Gastroesophageal sphincter (tissue), 4 donors: ENCODE results near the gene SRGAP2C. TPM values are rescaled to one million over a fixed set of nuclear protein-coding genes. Genes with fewer than 3 reads are reported as not detected.
"Not testable (repeated sequence)": the region's sequence is repeated elsewhere in the genome, so short reads cannot be mapped to it uniquely, and the experiment has no call there.

Experiments
- ATAC-seq: fragments of 150-250 bp; one replicate; pipeline ENCODE4 v1.9.1; 2016; ENCODE audit warnings: mild to moderate bottlenecking, moderate library complexity
- H3K27ac ChIP-seq, 4 donors: fragments of 200-600 bp; sonication (generic) in 3 of 4; 1 replicate in 3 of 4; 2 replicates in 1 of 4; pipeline ENCODE4 v1.5.1; 2016 to 2019
- H3K27me3 ChIP-seq: fragments of 200-600 bp; sonication (generic); one replicate; pipeline ENCODE4 v1.5.1; 2019
- H3K36me3 ChIP-seq, 2 donors: fragments of 200-600 bp; sonication (generic); one replicate each; pipeline ENCODE4 v1.5.1; 2019; ENCODE audit warnings: control low read depth in 1 of 2
- H3K4me1 ChIP-seq, 3 donors: fragments of 200-600 bp; sonication (generic); 1 replicate in 2 of 3; 2 replicates in 1 of 3; pipeline ENCODE4 v1.5.1; 2016 to 2019; ENCODE audit warnings: control low read depth in 2 of 3
- H3K4me3 ChIP-seq, 2 donors: fragments of 200-600 bp; sonication (generic); one replicate each; pipeline ENCODE4 v1.5.1; 2019; ENCODE audit warnings: mild to moderate bottlenecking in 1 of 2, moderate library complexity in 1 of 2
- H3K9me3 ChIP-seq, 3 donors: fragments of 200-600 bp; sonication (generic); one replicate each; pipeline ENCODE4 v1.5.1; 2017 to 2019; ENCODE audit warnings: control low read depth in 2 of 3
- WGBS, 2 donors: methylation state at CpG; one replicate each; pipeline ENCODE4 v1.1.5; 2018; ENCODE audit warnings: low coverage in 1 of 2; 5-methylcytosine and 5-hydroxymethylcytosine counted together
- total RNA-seq, 4 donors: library from RNA; depleted of rRNA; stranded (reverse); fragments of >200 nt; gene quantifications; one replicate each; pipeline ENCODE4 v1.1.0, GENCODE V29; 2016

The SRGAP2C gene
- total RNA-seq, 4 donors from 2014 or later = 18.8 to 41.1 (median 30.8) TPM

DNA sequence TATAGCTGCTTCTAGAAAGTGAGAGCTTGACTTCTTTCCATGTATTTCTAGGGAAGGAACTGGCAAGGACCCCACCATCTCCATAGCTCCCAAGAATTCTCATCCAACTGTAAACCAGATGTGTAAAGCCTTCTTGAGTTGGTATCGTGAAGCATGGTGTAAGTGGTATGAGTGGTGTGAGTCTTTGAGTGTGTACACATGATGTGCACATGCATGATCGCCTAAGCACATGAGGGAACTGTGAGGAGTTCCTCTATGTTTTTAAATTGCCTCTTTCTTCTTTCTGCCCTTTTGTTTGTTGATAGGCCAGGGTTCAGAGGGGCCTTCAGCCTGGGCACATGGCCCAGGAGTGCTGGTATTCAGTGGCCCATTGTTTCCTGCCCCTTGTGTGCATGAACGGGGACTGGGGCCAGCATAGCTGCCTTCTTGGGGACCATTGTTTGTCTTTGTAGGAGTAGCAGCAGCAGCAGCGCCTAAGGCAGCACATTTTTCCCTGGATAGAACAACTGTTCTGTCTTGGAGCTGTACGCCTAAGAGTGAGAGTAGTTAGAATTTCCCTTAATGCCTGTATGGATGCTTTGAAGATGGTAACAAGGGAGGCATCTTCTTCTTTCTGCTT lies 96.0 kb downstream of the SRGAP2C start:
- not testable (repeated sequence) for ATAC-seq
- WGBS, 2 donors = 67 to 83% methylated on average over 1 to 2 of the region's 5 CpGs

DNA sequence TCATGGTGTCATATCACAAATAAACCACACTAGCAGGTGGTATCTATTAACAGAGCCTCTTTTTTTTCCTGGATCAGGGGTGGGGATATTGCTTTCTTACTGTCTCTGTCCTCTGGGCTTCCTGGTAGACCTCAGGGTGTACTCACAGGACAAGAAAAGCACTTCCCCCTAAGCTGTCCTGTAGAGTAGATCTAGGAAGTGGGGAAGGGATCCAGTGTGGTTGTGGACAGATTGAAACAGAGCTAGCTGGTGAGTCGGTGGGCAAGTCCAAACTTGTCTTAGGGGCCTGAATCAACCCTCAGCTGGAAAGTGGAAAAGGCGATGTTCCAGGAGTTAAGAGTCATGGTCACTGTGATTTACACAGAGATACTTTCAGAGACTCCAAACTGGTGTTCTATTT lies 96.7 kb downstream of the SRGAP2C start:
- not testable (repeated sequence) for H3K9me3 ChIP-seq, ATAC-seq, H3K27me3 ChIP-seq, H3K36me3 ChIP-seq, H3K4me3 ChIP-seq, H3K4me1 ChIP-seq, H3K27ac ChIP-seq
- WGBS, 2 donors = no CpG with 5 or more reads among the region's 2 CpGs

More for the DNA sequence above, 96.0 kb downstream of the SRGAP2C start:
- not testable (repeated sequence) for H3K36me3 ChIP-seq, H3K9me3 ChIP-seq, H3K4me1 ChIP-seq, H3K4me3 ChIP-seq, H3K27me3 ChIP-seq, H3K27ac ChIP-seq

DNA sequence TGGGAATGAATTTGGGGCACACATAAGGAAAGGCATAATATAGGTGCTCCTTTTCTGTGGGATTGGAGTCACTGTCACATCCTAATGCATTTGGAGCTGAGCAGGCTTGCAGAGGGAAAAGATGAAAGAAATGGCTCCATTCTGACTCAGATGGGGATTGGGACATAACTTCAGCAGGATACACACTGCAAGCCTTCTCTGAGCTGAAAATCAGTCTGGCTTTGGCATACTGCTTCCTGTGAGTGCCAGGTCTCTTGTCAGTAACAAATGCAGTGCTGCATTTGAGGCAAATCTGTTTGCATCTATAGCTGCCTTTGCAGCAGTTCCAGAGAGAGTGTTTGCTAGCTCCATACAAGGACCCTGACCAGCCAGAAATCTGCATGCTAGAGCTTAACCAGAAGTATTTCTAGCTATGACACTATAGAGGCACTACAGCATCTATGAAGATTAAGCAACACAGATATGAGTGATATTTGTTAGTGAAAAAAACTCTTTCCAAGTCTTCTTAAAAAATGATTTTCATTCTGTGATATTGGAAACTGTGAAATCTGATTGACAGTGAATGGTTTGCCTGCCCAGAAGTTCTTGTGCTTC lies 98.9 kb downstream of the SRGAP2C start:
- H3K27me3 ChIP-seq, H3K9me3 ChIP-seq, H3K4me3 ChIP-seq, H3K36me3 ChIP-seq, H3K4me1 ChIP-seq, H3K27ac ChIP-seq: not testable (repeated sequence)
- peak; percentile 69 for ATAC-seq

DNA sequence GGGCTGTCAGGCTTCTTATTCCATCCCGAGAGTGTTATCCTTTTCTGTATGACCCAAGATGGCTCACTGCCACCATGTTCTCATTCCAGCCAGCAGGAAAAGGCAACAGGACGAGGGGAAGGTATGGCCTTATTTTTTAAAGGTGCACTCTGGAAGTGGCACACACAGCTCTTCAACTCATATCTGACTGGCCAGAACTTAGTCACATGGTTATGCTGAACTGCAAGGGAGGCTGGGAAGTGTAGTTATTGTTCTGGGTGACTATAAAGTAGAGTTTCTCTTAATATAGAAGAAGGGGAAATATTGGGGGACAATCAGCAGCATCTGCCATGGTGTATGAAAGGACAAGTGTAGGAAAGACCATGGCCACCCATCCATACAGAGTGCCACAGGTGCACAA lies 107.8 kb downstream of the SRGAP2C start:
- not testable (repeated sequence) for H3K36me3 ChIP-seq, H3K4me3 ChIP-seq, H3K4me1 ChIP-seq, ATAC-seq, H3K9me3 ChIP-seq, H3K27me3 ChIP-seq, H3K27ac ChIP-seq
- whole genome bisulfite sequencing, 2 donors = 40% methylated on average over 1 of the region's 2 CpGs; no CpG with 5 or more reads in 1 of the 2 donors

DNA sequence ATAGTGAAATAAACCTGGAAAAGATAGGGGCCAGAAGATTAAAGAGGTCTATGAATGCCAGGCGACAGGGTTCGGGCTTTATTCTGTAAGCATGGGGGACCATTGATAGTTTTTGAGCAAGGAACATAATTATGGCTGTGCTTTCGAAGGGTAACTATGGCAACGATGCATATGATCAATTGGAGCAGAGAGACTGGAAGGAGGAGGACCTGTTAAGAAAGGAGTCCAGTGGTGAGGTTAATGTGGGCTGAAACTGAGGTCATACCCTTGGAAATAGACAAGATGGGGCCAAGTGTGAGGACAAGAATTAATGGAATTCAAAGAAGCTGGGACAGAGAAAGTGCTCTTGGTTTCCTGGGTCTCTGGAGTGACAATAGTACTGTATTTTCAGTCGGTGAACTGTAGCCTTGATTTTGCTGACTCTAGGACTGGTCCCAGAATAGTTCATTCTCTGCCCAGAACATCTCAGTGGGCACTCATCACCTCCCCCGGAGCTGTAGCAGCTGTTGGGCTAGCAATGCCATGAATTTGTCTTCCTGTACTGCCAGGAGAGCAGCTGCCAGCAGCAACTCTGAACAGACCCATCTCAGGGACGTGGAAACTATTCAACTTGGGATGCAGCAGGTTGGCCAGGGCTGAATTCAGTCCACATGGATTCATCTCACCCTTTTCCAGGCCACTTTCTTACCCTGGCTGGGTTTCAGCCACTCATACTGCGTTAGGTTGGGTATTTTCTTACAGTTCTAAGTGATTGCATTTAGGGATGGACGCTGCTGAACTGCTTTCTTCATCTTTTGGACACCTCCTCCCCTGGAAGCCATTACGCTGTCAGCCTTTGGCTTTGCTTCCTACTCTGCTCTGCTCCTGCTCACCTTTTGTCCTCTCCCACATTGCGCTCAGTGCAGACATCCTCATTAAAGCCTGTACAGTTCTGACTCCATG lies 108.8 kb downstream of the SRGAP2C start:
- WGBS, 2 donors = no CpG with 5 or more reads among the region's 11 CpGs
- not testable (repeated sequence) for H3K4me3 ChIP-seq, H3K36me3 ChIP-seq, H3K4me1 ChIP-seq, H3K9me3 ChIP-seq, H3K27ac ChIP-seq, H3K27me3 ChIP-seq
- ATAC-seq = peak; percentile 57

DNA sequence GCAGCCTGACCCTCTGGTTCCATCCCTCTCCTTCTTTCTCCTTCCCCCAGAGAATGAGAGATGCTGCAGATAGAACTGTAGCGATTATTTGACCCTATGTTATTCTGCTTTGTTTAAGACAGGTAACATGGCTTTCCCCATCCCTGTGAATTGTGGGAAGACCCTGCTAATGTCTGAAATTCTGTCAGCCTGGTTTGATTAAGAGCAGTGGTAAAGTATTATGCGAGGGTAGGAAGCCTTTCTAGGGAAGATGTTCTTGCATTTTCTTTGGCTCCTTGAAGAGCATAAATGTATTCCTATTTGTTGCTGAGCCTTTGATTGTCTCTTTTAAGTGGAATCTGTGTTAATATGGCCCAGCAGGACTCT lies 109.4 kb downstream of the SRGAP2C start:
- WGBS, 2 donors = no CpG with 5 or more reads among the region's 2 CpGs
- H3K9me3 ChIP-seq, H3K36me3 ChIP-seq, H3K27ac ChIP-seq, H3K27me3 ChIP-seq, H3K4me1 ChIP-seq, ATAC-seq, H3K4me3 ChIP-seq: not testable (repeated sequence)

DNA sequence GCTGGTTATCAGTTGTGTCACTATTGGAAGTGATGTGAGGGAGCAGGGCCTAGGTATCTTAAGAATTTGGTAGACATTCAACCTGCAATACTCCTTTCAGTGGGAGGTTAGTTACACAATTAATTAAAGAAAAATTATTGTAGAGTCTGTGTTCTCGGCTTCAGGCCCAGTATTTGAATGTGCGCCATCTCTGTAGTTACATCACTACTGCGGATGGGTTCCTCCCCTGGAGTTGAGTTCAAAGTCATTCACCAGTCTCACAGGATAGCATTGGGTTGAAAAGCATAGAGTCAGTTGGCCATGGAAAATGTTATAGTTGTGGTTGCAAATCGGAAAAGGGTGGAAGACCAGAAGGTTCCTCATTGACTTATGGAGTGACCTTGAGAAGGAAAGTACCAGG lies 111.8 kb downstream of the SRGAP2C start:
- not testable (repeated sequence) for H3K4me1 ChIP-seq, H3K27ac ChIP-seq, H3K4me3 ChIP-seq, H3K9me3 ChIP-seq, H3K36me3 ChIP-seq, H3K27me3 ChIP-seq
- peak; percentile 36 for ATAC-seq
- no CpG with 5 or more reads among the region's 4 CpGs for WGBS, 2 donors

DNA sequence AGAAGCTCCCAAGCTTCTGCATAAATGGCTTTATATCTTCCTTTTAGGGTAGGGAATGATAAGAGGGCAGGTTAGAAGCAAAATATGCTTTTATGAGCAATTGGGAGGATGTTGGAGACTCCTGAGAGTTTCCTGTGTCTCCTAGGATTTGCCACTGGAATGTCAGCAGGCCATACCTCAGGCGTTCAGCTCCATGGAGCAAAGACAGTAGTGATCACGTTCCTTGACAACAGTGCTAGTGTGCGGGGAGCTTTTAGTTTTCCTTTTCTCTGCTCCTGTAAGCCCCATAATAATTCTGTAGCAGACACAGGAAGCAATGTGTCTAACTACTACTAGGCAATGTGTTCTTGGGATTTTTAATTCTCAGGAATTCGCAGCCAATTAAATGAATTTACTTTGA lies 113.8 kb downstream of the SRGAP2C start:
- H3K4me1 ChIP-seq, H3K36me3 ChIP-seq, H3K27ac ChIP-seq, H3K9me3 ChIP-seq, H3K4me3 ChIP-seq, H3K27me3 ChIP-seq, ATAC-seq: not testable (repeated sequence)
- no CpG with 5 or more reads among the region's 4 CpGs for WGBS, 2 donors

DNA sequence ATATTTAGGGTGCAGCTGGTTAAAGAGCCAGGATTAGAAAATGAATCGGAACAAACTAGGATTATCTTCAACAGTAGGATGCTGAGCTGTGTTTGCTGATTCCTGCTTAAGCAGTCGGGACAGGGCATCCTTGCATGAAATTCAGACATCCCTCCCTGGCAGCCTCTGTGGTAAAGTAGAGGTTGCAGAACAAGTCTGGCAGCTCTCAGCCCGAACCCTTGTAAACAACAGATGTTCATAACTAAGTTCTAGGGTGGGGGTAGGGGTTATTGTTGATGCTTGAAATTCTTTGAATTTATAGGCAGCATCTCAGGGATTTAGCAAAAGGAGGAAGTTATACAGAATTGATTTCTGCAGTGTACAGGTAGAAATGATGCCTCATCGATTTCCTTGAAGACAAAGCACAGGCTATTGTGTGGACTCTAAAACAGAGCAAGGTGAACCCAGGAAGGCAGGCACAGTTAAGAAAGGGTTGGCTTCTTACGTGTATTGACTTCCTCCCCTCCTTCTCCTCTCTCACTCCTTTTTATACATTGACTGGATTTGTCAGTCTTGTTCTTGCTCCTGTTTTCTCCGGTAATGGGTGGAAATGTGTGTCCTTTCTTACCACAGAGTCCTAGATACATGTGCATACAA lies 114.9 kb downstream of the SRGAP2C start:
- H3K36me3 ChIP-seq, H3K4me1 ChIP-seq, H3K27me3 ChIP-seq, ATAC-seq, H3K27ac ChIP-seq, H3K4me3 ChIP-seq, H3K9me3 ChIP-seq: not testable (repeated sequence)
- 76% methylated on average over 2 of the region's 6 CpGs; no CpG with 5 or more reads in 1 of the 2 donors for WGBS, 2 donors

DNA sequence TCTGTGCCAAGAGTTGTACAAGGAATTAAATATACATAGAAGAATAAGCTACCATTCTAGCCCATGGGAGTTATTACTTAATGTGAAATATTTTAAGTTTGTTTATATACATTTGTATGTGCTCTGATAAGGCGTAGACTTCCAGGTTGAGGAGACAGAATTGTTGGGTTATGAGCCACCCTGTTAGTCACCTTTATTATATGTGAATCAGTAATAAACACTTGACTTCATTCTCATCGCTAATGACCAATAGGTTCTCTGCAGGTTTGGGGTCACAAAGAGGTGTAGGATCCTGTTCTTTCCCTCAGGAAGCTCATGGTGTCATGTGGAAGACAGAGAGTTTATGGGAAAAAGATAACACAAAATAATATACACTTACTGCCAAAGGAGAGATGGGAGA lies 117.1 kb downstream of the SRGAP2C start:
- not testable (repeated sequence) for H3K27me3 ChIP-seq, ATAC-seq

DNA sequence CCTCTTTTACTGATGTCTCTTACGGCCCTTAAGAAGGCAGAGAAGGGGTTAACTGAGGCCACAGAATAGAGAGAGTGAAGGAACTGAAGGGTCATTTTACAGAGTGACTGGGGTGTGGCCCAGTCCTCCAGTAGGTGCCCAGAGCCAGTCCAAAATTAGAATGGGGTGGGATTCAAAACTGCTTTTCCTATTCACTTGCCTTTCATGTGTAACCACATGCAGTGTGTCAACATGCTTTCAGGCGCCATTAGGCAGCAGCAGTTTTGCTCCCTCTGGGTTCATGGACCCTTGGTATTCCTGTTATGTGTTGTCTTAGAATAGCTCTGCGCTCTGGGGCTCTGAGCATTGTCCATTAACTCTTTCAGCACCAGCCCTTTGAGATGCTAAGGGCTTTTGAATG lies 123.0 kb downstream of the SRGAP2C start:
- H3K4me1 ChIP-seq, H3K9me3 ChIP-seq, H3K27ac ChIP-seq, H3K27me3 ChIP-seq, H3K4me3 ChIP-seq, ATAC-seq, H3K36me3 ChIP-seq: not testable (repeated sequence)
- WGBS, 2 donors = no CpG with 5 or more reads among the region's 3 CpGs

More for the DNA sequence above, 117.1 kb downstream of the SRGAP2C start:
- H3K9me3 ChIP-seq, H3K4me3 ChIP-seq, H3K4me1 ChIP-seq, H3K36me3 ChIP-seq, H3K27ac ChIP-seq: not testable (repeated sequence)
- no CpG with 5 or more reads among the region's 2 CpGs for WGBS, 2 donors

DNA sequence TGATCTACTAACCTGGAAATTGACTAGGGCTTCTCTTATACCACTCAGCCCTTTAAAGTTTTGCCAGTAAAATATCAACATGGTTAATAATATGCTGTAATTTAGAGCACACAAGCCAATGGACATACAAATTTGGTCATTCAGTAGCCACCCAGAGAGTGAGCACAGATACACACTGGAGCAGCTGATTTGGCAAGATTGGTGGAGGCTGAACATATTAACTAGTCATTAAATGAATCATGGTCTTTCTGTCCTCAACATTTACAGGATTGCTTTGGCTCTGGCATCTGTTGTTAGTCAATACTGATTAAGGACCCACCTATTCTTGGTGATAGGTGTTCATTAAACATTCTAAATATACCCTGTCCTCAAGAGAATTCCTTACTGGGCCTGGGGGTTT lies 130.7 kb downstream of the SRGAP2C start:
- not testable (repeated sequence) for H3K4me1 ChIP-seq, H3K36me3 ChIP-seq, H3K27ac ChIP-seq, H3K9me3 ChIP-seq, H3K4me3 ChIP-seq, H3K27me3 ChIP-seq
- peak; percentile 65 for ATAC-seq

DNA sequence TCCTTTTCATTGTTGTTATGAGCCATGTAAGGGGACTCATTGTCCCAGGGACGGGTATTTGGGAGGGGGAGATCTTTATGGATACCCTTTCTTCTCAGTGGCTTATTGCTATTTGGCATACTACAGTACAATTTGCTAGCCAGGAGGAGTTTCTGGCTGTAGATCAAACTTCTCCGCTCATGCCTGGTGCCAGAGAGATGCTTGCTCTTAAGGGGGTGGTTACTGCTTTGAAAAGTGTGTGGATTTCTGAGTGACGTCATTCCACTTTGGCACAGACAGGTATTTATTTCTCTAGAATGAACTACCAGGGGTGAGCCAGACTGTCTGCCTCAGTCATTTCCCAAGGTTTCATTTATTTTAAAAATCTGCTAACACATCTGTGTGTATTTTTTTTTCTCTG lies 131.3 kb downstream of the SRGAP2C start:
- no CpG with 5 or more reads among the region's 3 CpGs for WGBS, 2 donors
- H3K9me3 ChIP-seq, H3K4me3 ChIP-seq, H3K36me3 ChIP-seq, ATAC-seq, H3K4me1 ChIP-seq, H3K27me3 ChIP-seq, H3K27ac ChIP-seq: not testable (repeated sequence)
